DND-41 (cell line): Measurements from ENCODE around the gene CEBPB.

Experiments
- EZH2 ChIP-seq: IDR thresholded peaks from 3 replicates; pipeline ENCODE4 v1.6.1; 2012; ENCODE audit warnings: borderline replicate concordance, low read depth, mild to moderate bottlenecking, moderate library complexity, low read length, inconsistent platforms; ENCODE audit not compliant: severe bottlenecking
- TF ChIP-seq, protein P1 (sequence below): IDR thresholded peaks from 2 replicates; pipeline ENCODE4 v1.5.1; 2012; ENCODE audit warnings: borderline replicate concordance, low read length, moderate library complexity, mild to moderate bottlenecking; ENCODE audit not compliant: poor library complexity, severe bottlenecking; ENCODE audit errors: extremely low read depth

DNA sequence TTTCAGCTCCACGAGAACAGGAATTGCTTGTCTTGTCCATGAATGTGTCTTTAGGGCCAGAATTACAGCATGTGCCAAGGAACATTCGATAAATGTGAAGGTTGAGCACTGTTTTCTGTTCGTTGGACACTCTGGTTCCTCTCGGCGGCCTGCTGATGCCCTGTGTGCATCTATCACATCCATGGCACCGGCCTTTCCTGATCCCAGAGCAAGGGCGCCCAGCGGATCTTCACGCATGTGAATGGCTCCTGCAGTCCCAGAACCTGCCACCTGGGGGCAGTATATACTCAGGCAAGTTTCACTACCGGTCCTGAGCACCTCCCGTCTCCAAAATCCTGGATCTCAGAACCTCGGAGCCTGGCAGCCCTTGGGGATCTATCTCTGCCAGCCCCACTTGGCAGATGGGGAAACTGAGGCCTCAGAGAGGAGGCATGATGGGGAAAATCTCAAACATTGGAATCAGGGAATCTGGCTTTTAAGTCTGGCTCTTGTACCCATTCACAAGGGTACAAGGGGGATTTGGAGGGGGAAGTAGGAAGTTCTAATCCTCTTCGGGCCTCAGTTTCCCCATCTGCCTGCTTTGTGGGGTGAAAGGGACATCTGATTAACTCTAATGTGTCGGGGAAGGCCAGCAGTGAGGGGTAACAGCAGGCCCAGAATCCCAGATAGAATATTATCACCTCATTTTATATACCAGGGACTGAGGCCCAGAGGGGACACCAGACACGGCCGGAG, 4.3 kb upstream of the CEBPB start:
- TF ChIP-seq, protein P1, sequence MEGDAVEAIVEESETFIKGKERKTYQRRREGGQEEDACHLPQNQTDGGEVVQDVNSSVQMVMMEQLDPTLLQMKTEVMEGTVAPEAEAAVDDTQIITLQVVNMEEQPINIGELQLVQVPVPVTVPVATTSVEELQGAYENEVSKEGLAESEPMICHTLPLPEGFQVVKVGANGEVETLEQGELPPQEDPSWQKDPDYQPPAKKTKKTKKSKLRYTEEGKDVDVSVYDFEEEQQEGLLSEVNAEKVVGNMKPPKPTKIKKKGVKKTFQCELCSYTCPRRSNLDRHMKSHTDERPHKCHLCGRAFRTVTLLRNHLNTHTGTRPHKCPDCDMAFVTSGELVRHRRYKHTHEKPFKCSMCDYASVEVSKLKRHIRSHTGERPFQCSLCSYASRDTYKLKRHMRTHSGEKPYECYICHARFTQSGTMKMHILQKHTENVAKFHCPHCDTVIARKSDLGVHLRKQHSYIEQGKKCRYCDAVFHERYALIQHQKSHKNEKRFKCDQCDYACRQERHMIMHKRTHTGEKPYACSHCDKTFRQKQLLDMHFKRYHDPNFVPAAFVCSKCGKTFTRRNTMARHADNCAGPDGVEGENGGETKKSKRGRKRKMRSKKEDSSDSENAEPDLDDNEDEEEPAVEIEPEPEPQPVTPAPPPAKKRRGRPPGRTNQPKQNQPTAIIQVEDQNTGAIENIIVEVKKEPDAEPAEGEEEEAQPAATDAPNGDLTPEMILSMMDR: peak; percentile 99
- TF ChIP-seq EZH2: no peak
